K562 (cell line): ENCODE measurements around the gene LAGE3. TPM values are rescaled to one million over a fixed set of nuclear protein-coding genes. Genes with fewer than 3 reads are reported as not detected.

Experiments used
- ATF7 ChIP-seq: fragments of 450-650 bp; IDR thresholded peaks from 2 replicates; pipeline ENCODE4 v1.7.1; 2014; ENCODE audit warnings: mild to moderate bottlenecking, moderate library complexity
- CBFA2T2 ChIP-seq: fragments of 450-650 bp; conservative IDR thresholded peaks from 2 replicates; pipeline ENCODE4 v1.6.1; 2017; ENCODE audit warnings: mild to moderate bottlenecking
- EP400 ChIP-seq: fragments of 450-650 bp; IDR thresholded peaks from 2 replicates; pipeline ENCODE4 v1.6.1; 2017; ENCODE audit warnings: antibody characterized with exemption, mild to moderate bottlenecking, moderate library complexity
- FOXK2 ChIP-seq, 2 experiments: fragments of 450-650 bp; IDR thresholded peaks in 1 of 2; conservative IDR thresholded peaks in 1 of 2; 2 replicates each; pipeline ENCODE4 v1.6.1; 2016; ENCODE audit warnings: low read depth in 2 of 2, mild to moderate bottlenecking in 1 of 2
- polyA plus RNA-seq, 8 experiments: library from polyadenylated mRNA; depleted of rRNA in 4 of 8; stranded (reverse) in 5 of 8; unstranded in 3 of 8; fragments of >200 nt; fragmentation: Nextera tagmentation in 2 of 8; fragmentation: Illumina TruSeq in 1 of 8; extraction: Ambion mirVana in 2 of 8; extraction: Trizol in 1 of 8; gene quantifications; 2 replicates each; pipeline versions ENCODE4 v1.2.1 to v1.2.3, GENCODE V29; 2011 to 2014; ENCODE audit warnings: inconsistent platforms in 1 of 8, missing spikeins in 1 of 8
- total RNA-seq, 7 experiments: library from RNA; depleted of rRNA in 6 of 7; stranded (reverse); fragments of >200 nt in 6 of 7; fragmentation: Illumina TruSeq in 2 of 7; extraction: Trizol in 2 of 7; gene quantifications; 2 replicates each; pipeline versions ENCODE4 v1.2.1 to v1.2.3, GENCODE V29; 2011 to 2021; ENCODE audit warnings: low replicate concordance in 1 of 7
- TF ChIP-seq, protein P1 (sequence below): fragments of 200-800 bp; sonication (Bioruptor generic); IDR thresholded peaks from 2 replicates; pipeline ENCODE4 v1.6.1; 2016; ENCODE audit warnings: missing genetic modification characterization, missing compliant biosample characterization
- TF ChIP-seq, protein P2 (sequence below): fragments of 450-650 bp; IDR thresholded peaks from 2 replicates; pipeline ENCODE4 v1.6.1; 2014; ENCODE audit warnings: low read depth, mild to moderate bottlenecking, moderate library complexity, borderline replicate concordance

The LAGE3 gene
- total and polyA plus RNA-seq, 9 of the 15 experiments (the other 6 are each of a cell fraction or from before 2014, with no cell fraction given), result 28.2 to 125 (median 35.8) TPM

DNA sequence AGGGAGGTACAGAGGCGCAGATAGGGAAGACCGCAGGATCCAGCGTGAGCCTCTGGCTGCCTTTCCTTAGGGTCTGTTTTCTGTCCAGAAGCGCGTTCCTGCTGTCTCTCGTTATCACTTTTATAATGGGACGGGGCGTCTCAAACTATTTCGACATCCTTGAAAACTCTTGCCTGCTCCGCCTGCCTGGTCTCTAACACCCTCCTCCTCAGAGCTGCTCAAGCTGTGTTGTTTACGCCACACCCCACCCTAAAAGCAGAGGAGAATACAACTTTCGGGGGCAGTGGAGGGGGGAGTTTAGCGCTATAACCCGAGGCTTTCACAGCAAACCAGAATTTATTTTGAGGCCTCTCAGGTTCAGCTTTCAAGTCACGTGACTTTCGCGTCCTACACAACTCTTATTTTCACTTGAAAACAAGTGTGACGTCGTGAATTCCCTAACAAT is 37.6 kb upstream of the LAGE3 start (continued):
- TF ChIP-seq, protein P1, sequence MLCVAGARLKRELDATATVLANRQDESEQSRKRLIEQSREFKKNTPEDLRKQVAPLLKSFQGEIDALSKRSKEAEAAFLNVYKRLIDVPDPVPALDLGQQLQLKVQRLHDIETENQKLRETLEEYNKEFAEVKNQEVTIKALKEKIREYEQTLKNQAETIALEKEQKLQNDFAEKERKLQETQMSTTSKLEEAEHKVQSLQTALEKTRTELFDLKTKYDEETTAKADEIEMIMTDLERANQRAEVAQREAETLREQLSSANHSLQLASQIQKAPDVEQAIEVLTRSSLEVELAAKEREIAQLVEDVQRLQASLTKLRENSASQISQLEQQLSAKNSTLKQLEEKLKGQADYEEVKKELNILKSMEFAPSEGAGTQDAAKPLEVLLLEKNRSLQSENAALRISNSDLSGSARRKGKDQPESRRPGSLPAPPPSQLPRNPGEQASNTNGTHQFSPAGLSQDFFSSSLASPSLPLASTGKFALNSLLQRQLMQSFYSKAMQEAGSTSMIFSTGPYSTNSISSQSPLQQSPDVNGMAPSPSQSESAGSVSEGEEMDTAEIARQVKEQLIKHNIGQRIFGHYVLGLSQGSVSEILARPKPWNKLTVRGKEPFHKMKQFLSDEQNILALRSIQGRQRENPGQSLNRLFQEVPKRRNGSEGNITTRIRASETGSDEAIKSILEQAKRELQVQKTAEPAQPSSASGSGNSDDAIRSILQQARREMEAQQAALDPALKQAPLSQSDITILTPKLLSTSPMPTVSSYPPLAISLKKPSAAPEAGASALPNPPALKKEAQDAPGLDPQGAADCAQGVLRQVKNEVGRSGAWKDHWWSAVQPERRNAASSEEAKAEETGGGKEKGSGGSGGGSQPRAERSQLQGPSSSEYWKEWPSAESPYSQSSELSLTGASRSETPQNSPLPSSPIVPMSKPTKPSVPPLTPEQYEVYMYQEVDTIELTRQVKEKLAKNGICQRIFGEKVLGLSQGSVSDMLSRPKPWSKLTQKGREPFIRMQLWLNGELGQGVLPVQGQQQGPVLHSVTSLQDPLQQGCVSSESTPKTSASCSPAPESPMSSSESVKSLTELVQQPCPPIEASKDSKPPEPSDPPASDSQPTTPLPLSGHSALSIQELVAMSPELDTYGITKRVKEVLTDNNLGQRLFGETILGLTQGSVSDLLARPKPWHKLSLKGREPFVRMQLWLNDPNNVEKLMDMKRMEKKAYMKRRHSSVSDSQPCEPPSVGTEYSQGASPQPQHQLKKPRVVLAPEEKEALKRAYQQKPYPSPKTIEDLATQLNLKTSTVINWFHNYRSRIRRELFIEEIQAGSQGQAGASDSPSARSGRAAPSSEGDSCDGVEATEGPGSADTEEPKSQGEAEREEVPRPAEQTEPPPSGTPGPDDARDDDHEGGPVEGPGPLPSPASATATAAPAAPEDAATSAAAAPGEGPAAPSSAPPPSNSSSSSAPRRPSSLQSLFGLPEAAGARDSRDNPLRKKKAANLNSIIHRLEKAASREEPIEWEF, result no peak
- TF ChIP-seq, protein P2, sequence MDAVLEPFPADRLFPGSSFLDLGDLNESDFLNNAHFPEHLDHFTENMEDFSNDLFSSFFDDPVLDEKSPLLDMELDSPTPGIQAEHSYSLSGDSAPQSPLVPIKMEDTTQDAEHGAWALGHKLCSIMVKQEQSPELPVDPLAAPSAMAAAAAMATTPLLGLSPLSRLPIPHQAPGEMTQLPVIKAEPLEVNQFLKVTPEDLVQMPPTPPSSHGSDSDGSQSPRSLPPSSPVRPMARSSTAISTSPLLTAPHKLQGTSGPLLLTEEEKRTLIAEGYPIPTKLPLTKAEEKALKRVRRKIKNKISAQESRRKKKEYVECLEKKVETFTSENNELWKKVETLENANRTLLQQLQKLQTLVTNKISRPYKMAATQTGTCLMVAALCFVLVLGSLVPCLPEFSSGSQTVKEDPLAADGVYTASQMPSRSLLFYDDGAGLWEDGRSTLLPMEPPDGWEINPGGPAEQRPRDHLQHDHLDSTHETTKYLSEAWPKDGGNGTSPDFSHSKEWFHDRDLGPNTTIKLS, result 0 out of 2 replicates have a peak, but pooled peaks have one; percentile 16
- TF ChIP-seq EP400 (0 out of 2 replicates have a peak, but pooled peaks have one; percentile 12), ATF7 (0 out of 2 replicates have a peak, but pooled peaks have one; percentile 5), CBFA2T2 (peak; percentile 51; the same call in 1 of the 2 replicates), FOXK2 (conservative IDR thresholded peaks at IDR 0.05 in 1 of 2, IDR thresholded peaks at IDR 0.05 in 1 of 2; ENCODE audit: low read depth in 2 of 2) (0 out of 4 replicates have a peak, but pooled peaks of 1 of the 2 experiments have one; percentile 21)
